Fibroblast of lung (primary cell): Measurements from ENCODE around the gene TMC6. TPM values are rescaled to one million over a fixed set of nuclear protein-coding genes. Genes with fewer than 3 reads are reported as not detected.

Source experiments
- DNase-seq, 2 donors: peaks; one replicate each; pipeline versions ENCODE4 v3.0.0 to v3.0.0-alpha.2; 2010; ENCODE audit warnings: low read depth in 2 of 2
- H2AFZ ChIP-seq: 2 replicates; pipeline ENCODE4 v1.5.1; 2012; ENCODE audit warnings: low read length, control low read depth, inconsistent platforms
- H3K27ac ChIP-seq: 2 replicates; pipeline ENCODE4 v1.5.1; 2011; ENCODE audit warnings: low read length, control low read depth; ENCODE audit not compliant: insufficient read depth
- H3K27me3 ChIP-seq: 2 replicates; pipeline ENCODE4 v1.5.1; 2011; ENCODE audit warnings: mild to moderate bottlenecking, low read length; ENCODE audit not compliant: control insufficient read depth, insufficient read depth
- H3K36me3 ChIP-seq: 2 replicates; pipeline ENCODE4 v1.5.1; 2011; ENCODE audit warnings: low read length; ENCODE audit not compliant: control insufficient read depth, insufficient read depth
- H3K4me1 ChIP-seq: 2 replicates; pipeline ENCODE4 v1.5.1; 2011; ENCODE audit warnings: low read length; ENCODE audit not compliant: control insufficient read depth, insufficient read depth; ENCODE audit errors: extremely low read depth
- H3K4me2 ChIP-seq: 2 replicates; pipeline ENCODE4 v1.5.1; 2011; ENCODE audit warnings: low read length, control low read depth; ENCODE audit not compliant: insufficient read depth; ENCODE audit errors: extremely low read depth
- H3K4me3 ChIP-seq, 4 experiments: fragments of 200-600 bp in 1 of 4; sonication (generic) in 1 of 4; replicated peaks in 1 of 4; 2 replicates each; pipeline ENCODE4 v1.5.1; 2011 to 2016; ENCODE audit warnings: low read length in 4 of 4, low read depth in 3 of 4, mild to moderate bottlenecking in 3 of 4, control low read depth in 2 of 4, inconsistent platforms in 1 of 4, mixed read lengths in 1 of 4; ENCODE audit not compliant: insufficient read depth in 1 of 4; ENCODE audit errors: control extremely low read depth in 1 of 4
- H3K79me2 ChIP-seq: 2 replicates; pipeline ENCODE4 v1.5.1; 2012; ENCODE audit warnings: mild to moderate bottlenecking, low read length, inconsistent platforms; ENCODE audit not compliant: control insufficient read depth, insufficient read depth
- H3K9ac ChIP-seq: 2 replicates; pipeline ENCODE4 v1.5.1; 2011; ENCODE audit warnings: mild to moderate bottlenecking, low read length, control low read depth; ENCODE audit not compliant: insufficient read depth
- H3K9me3 ChIP-seq: 2 replicates; pipeline ENCODE4 v1.5.1; 2012; ENCODE audit warnings: low read depth, low read length; ENCODE audit not compliant: control insufficient read depth, insufficient read depth
- H4K20me1 ChIP-seq: 2 replicates; pipeline ENCODE4 v1.5.1; 2011; ENCODE audit warnings: low read length; ENCODE audit not compliant: control insufficient read depth, insufficient read depth; ENCODE audit errors: extremely low read depth
- EZH2 ChIP-seq: IDR thresholded peaks from 2 replicates; pipeline ENCODE4 v1.5.1; 2012; ENCODE audit warnings: low read length, control low read depth, mild to moderate bottlenecking; ENCODE audit errors: missing control alignments
- polyA plus RNA-seq, 2 donors: library from polyadenylated mRNA; depleted of rRNA in 1 of 2; stranded (reverse) in 1 of 2; unstranded in 1 of 2; fragments of >200 nt; gene quantifications; 2 replicates each; pipeline ENCODE4 v1.2.1, GENCODE V29; 2011 to 2012; ENCODE audit warnings: missing spikeins in 1 of 2
- total RNA-seq: library from RNA; depleted of rRNA; stranded (reverse); fragments of >200 nt; gene quantifications from 2 replicates; pipeline ENCODE4 v1.2.1, GENCODE V29; 2014
- TF ChIP-seq, protein P1 (sequence below), 2 donors: IDR thresholded peaks in 1 of 2; conservative IDR thresholded peaks in 1 of 2; 1 replicate in 1 of 2; 2 replicates in 1 of 2; pipeline ENCODE4 v1.5.1; 2011 to 2012; ENCODE audit warnings: low read length in 2 of 2, control low read depth in 1 of 2, inconsistent platforms in 1 of 2, low read depth in 1 of 2, mild to moderate bottlenecking in 1 of 2

The TMC6 gene
- total and polyA plus RNA-seq, 2 donors (not counting 1 experiment from before 2014, with no cell fraction given), result 0.17 to 1.3 TPM

DNA sequence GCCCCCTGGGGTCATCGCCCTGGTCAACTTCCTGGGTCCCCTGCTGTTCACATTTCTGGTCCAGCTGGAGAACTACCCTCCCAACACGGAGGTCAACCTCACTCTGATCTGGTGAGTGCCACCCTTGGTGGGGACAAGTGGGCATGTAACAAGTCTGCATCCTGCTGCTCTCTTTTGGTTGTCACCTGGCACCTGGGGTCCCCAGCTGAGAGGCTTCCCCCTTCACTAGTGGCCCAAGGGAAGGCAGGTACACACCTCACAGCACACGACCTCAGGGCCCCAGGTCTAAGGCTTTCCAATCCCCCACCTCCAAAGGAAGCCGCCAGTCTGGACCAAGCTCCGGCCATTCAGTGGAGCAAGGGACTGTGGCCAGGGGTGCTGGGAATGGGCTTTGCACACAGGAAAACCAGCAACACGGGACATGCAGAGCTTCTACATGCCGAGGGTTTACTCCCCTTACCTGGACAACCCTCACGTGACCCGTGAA, 6.4 kb upstream of the TMC6 start:
- Histone ChIP-seq H3K4me3 (no peak overlapping the region), H2AFZ (no peak overlapping the region), H3K27ac (no peak overlapping the region), H3K9ac (no peak overlapping the region), H3K36me3 (no peaks in the 10 kb centered on the region), H3K4me2 (no peak overlapping the region), H4K20me1 (no peaks in the 10 kb centered on the region), H3K9me3 (no peaks in the 10 kb centered on the region), H3K4me1 (no peaks in the 10 kb centered on the region), H3K79me2 (no peaks in the 10 kb centered on the region), H3K27me3 (peaks cover 10% of the 10 kb centered on the region)
- TF ChIP-seq, protein P1, sequence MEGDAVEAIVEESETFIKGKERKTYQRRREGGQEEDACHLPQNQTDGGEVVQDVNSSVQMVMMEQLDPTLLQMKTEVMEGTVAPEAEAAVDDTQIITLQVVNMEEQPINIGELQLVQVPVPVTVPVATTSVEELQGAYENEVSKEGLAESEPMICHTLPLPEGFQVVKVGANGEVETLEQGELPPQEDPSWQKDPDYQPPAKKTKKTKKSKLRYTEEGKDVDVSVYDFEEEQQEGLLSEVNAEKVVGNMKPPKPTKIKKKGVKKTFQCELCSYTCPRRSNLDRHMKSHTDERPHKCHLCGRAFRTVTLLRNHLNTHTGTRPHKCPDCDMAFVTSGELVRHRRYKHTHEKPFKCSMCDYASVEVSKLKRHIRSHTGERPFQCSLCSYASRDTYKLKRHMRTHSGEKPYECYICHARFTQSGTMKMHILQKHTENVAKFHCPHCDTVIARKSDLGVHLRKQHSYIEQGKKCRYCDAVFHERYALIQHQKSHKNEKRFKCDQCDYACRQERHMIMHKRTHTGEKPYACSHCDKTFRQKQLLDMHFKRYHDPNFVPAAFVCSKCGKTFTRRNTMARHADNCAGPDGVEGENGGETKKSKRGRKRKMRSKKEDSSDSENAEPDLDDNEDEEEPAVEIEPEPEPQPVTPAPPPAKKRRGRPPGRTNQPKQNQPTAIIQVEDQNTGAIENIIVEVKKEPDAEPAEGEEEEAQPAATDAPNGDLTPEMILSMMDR (conservative IDR thresholded peaks at IDR 0.05 in 1 of 2, IDR thresholded peaks at IDR 0.05 in 1 of 2; ENCODE audit: low read depth in 1 of 2, low read length in 2 of 2), result no peak
- TF ChIP-seq EZH2, result no peak
- DNase-seq, result no peak

DNA sequence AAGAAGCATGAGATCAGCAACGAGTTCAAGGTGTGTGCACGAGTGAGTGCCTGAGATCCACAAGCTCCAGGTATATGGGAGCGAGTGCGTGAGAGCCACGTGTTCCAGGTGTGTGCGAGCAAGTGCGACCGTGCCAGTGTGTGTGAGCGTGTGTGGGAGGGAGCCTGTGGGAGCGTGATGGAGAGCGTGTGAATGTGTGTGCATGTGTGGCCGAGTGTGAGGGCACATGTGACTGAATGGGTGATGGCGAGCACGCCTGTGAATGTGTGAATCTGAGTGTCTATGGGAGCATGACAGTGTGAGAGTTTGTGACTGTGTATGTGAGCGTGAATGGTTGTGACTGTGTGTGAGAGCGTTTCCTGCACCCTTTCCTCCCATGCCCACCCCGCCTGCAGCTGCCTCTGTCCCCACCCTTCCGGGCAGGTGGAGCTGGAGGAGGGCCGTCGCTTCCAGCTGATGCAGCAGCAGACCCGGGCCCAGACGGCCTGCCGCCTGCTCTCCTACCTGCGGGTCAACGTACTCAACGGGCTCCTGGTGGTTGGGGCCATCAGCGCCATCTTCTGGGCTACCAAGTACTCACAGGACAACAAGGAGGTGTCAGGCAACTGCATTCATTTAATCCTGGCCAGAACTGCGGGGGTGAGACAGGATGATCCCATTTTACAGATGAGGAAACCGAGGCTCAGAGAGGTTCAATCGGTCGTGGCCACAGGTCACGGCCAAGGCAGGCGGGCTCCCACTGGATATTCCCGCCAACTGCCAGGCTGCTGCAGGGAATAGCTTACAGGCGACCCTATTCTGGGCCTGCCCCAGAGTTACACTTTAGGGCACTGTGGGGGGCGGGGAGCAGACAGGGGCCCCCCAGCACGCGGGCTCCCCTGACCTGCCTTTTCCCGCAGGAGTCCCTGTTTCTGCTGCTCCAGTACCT, 5.7 kb upstream of the TMC6 start:
- Histone ChIP-seq H3K9me3 (no peaks in the 10 kb centered on the region), H3K79me2 (no peaks in the 10 kb centered on the region), H3K9ac (no peak overlapping the region), H3K27ac (no peak overlapping the region), H4K20me1 (no peaks in the 10 kb centered on the region), H3K36me3 (no peaks in the 10 kb centered on the region), H3K4me1 (no peaks in the 10 kb centered on the region), H3K4me3 (no peak overlapping the region), H3K4me2 (no peak overlapping the region), H2AFZ (no peak overlapping the region), H3K27me3 (peaks cover 16% of the 10 kb centered on the region)
- TF ChIP-seq, protein P1 (conservative IDR thresholded peaks at IDR 0.05 in 1 of 2, IDR thresholded peaks at IDR 0.05 in 1 of 2; ENCODE audit: low read depth in 1 of 2, low read length in 2 of 2), result peak in 1 of 2 donors; percentile 56
- TF ChIP-seq EZH2, result no peak
- peak in 1 of 2 donors; percentile 37 for DNase-seq

DNA sequence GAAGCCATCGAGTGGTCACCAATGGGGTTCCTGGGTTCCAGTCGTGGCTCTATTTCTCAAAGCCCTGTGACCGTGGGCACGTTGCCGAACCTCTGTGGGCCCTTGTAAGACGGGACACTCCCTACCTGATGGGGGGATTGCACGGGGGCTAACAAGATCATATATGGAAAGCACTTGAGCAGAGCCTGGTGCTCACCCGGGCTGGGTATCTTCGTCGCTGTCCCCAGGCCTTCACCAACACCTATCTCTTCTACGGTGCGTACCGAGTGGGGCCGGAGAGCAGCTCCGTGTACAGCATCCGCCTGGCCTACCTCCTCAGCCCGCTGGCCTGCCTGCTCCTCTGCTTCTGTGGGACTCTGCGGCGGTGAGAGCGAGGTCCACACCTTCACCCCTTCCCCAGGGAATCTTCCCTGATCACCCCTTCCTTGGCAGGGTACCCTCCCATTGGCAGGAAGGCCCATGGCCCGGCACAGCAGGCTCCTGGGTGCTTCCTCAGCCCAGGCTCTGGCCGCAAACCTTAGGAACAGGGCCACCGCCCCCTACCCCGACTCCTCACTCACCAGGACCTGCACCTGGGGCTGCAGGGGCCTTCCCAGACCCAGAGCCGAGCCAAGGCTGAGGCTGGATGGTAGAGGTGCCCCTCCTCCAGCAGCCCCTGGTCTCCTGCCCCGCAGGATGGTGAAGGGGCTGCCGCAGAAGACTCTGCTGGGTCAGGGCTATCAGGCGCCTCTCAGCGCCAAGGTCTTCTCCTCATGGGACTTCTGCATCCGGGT, 4.8 kb upstream of the TMC6 start:
- no peak for DNase-seq
- H4K20me1 ChIP-seq, result no peaks in the 10 kb centered on the region
- H3K9me3 ChIP-seq, result no peaks in the 10 kb centered on the region
- H3K4me2 ChIP-seq, result no peak overlapping the region
- H3K36me3 ChIP-seq, result no peaks in the 10 kb centered on the region
- H3K4me3 ChIP-seq, result no peak overlapping the region
- no peak overlapping the region for H2AFZ ChIP-seq
- no peaks in the 10 kb centered on the region for H3K79me2 ChIP-seq
- TF ChIP-seq EZH2, result no peak
- TF ChIP-seq, protein P1 (conservative IDR thresholded peaks at IDR 0.05 in 1 of 2, IDR thresholded peaks at IDR 0.05 in 1 of 2; ENCODE audit: low read depth in 1 of 2, low read length in 2 of 2), result no peak
- H3K4me1 ChIP-seq, result peaks cover 1% of the 10 kb centered on the region
- no peak overlapping the region for H3K27ac ChIP-seq
- no peak overlapping the region for H3K9ac ChIP-seq
- H3K27me3 ChIP-seq, result peaks cover 21% of the 10 kb centered on the region
